Activated CD4-positive, alpha-beta T cell treated with anti-CD3 and anti-CD28 coated beads, Interleukin-2, Interleukin-4, amounts not matched to agents 100 ng/mL and 50 ng/mL, durations not matched to agents 16 hours and 8 hours (primary cell): ENCODE data around the gene NPTN.

Source experiments
- DNase-seq: peaks from one replicate; pipeline ENCODE4 v3.0.0-alpha.2; 2020; ENCODE audit warnings: low spot score

Gene NPTN

GRCh38 chr15:73518180-73518862 is 114.9 kb downstream of the NPTN start:
- DNase-seq, result no peak

DNA sequence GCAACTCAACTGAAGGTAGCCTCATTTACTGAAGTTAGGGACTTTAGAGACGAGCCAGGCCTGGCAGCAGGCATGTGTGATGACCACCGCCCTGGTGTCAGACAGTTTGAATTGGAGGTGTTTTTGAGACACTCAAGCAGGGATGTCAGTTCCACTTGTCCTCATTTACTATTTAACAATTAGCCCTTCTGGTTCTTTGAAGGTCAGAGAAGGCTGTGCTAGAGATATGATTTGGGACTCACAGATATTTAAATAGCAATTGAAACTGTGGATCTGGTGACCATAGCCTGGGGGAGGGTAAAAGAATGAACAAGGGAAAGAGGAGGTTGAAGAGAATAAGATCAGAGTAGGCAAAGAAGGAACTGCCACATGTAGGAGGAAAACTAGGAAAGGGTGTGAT is 115.6 kb downstream of the NPTN start:
- DNase-seq, result no peak

DNA sequence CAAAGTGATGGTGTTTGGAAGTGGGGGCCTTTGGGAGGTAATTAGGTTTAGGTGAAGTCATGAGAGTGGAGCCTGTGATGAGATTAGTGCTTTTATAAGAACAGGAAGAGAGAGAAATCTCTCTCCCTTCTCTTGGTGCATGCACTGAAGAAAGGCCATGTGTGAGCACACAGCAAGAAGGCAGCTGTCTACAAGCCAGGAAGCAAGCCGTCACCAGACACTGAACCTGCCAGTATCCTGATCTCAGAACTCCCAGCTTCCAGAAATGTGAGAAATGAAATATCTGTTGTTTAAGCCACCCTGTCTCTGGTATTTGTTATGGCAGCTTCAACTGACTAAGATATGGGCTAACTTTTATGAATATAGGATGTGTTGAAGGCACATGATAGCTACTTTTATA is 117.7 kb downstream of the NPTN start:
- DNase-seq, result no peak
